K562 (cell line): Measurements from ENCODE around the gene VEGFC. TPM values are rescaled to one million over a fixed set of nuclear protein-coding genes. Genes with fewer than 3 reads are reported as not detected.

Experiments
- ATAC-seq: fragments of 200-7000 bp; cut with Tn5 transposase; 3 replicates; pipeline ENCODE4 v1.9.1; 2020; ENCODE audit warnings: moderate library complexity
- BruUV-seq: library from RNA; stranded (reverse); fragments of 400-500 nt; replicated peaks from 2 replicates; lab custom pipeline; 2021; lab: Mats Ljungman, UMichigan
- CTCF ChIA-PET: fragments of 300-600 bp; formaldehyde crosslinking; extraction: SDS; loops from one replicate; lab custom pipeline; 2021; ENCODE audit warnings: low intra/inter-chr PET ratio; lab: Yijun Ruan, JAX
- POLR2A ChIA-PET: fragments of 300-600, 350-650 bp; sonication (Branson Sonifier 250); formaldehyde crosslinking; extraction: SDS; loops from one replicate; lab custom pipeline; 2021; ENCODE audit warnings: antibody characterized with exemption, inconsistent platforms; lab: Yijun Ruan, JAX
- DNase-seq, 4 experiments: peaks; one replicate each; pipeline versions ENCODE4 v3.0.0 to v3.0.0-alpha.2; 2011 to 2018; ENCODE audit warnings: low spot score in 3 of 4, mixed read lengths in 3 of 4; ENCODE audit errors: extremely low read depth in 1 of 4
- FAIRE-seq: peaks from 2 replicates; lab custom pipeline; 2011; peaks lifted over from hg19 to GRCh38; lab: Jason Lieb, UNC
- H2AFZ ChIP-seq: 2 replicates; pipeline ENCODE4 v1.6.0; 2011; ENCODE audit warnings: low read depth, low read length, control low read depth, inconsistent platforms
- H3K27ac ChIP-seq: fragments of 200-600 bp; 3 replicates; pipeline ENCODE4 v1.8.0; 2011; ENCODE audit warnings: low read depth, mild to moderate bottlenecking, control low read depth, inconsistent platforms, low read length, moderate library complexity, mixed read lengths; ENCODE audit errors: extremely low read depth
- H3K27me3 ChIP-seq, 2 experiments: fragments of 300-600 bp in 1 of 2; 2 replicates in 1 of 2; 3 replicates in 1 of 2; pipeline versions ENCODE4 v1.6.0 to v1.8.0; 2011; ENCODE audit warnings: inconsistent platforms in 2 of 2, low read length in 2 of 2, mild to moderate bottlenecking in 1 of 2, mixed read lengths in 1 of 2, moderate library complexity in 1 of 2; ENCODE audit not compliant: control insufficient read depth in 2 of 2, insufficient read depth in 2 of 2
- H3K36me3 ChIP-seq: fragments of 300-600 bp; 3 replicates; pipeline ENCODE4 v1.8.0; 2011; ENCODE audit warnings: mild to moderate bottlenecking, low read length, inconsistent platforms; ENCODE audit not compliant: control insufficient read depth, insufficient read depth
- H3K4me1 ChIP-seq, 2 experiments: fragments of 200-600 bp in 1 of 2; replicated peaks in 1 of 2; 2 replicates in 1 of 2; 3 replicates in 1 of 2; pipeline versions ENCODE4 v1.5.1 to v1.8.0; 2011; ENCODE audit warnings: inconsistent platforms in 2 of 2, low read length in 2 of 2, mild to moderate bottlenecking in 1 of 2, mixed read lengths in 1 of 2, moderate library complexity in 1 of 2; ENCODE audit not compliant: control insufficient read depth in 2 of 2, insufficient read depth in 2 of 2
- H3K4me2 ChIP-seq: 2 replicates; pipeline ENCODE4 v1.6.1; 2011; ENCODE audit warnings: low read length, control low read depth, inconsistent platforms, mixed read lengths; ENCODE audit not compliant: insufficient read depth
- H3K4me3 ChIP-seq: fragments of 200-600 bp; sonication (generic), shearing (Covaris generic); 2 replicates; pipeline ENCODE4 v1.5.1; 2016; ENCODE audit warnings: control low read depth, inconsistent platforms
- H3K79me2 ChIP-seq: fragments of 200-600 bp; 3 replicates; pipeline ENCODE4 v1.8.0; 2011; ENCODE audit warnings: low read length, inconsistent platforms; ENCODE audit not compliant: control insufficient read depth, insufficient read depth
- H3K9ac ChIP-seq, 2 experiments: 2 replicates each; pipeline versions ENCODE4 v1.6.0 to v1.6.1; 2011; ENCODE audit warnings: low read depth in 2 of 2, low read length in 2 of 2, control low read depth in 1 of 2, inconsistent platforms in 1 of 2, mild to moderate bottlenecking in 1 of 2, mixed read lengths in 1 of 2; ENCODE audit not compliant: insufficient read depth in 1 of 2
- H3K9me1 ChIP-seq: one replicate; pipeline ENCODE4 v1.6.0; 2011; ENCODE audit warnings: inconsistent platforms, mild to moderate bottlenecking, low read length, moderate library complexity; ENCODE audit not compliant: control insufficient read depth, insufficient read depth
- H3K9me3 ChIP-seq: replicated peaks from 2 replicates; pipeline ENCODE4 v1.5.1; 2011; ENCODE audit warnings: low read depth, low read length, inconsistent platforms; ENCODE audit not compliant: control insufficient read depth, insufficient read depth
- H4K20me1 ChIP-seq: replicated peaks from 2 replicates; pipeline ENCODE4 v1.6.1; 2011; ENCODE audit warnings: low read length, inconsistent platforms, mixed read lengths; ENCODE audit not compliant: control insufficient read depth, insufficient read depth
- CEBPG ChIP-seq, 3 experiments: fragments of 200-800 bp in 1 of 3; sonication (Bioruptor generic) in 1 of 3; sonication (generic) in 1 of 3; formaldehyde crosslinking in 1 of 3; IDR thresholded peaks in 2 of 3; conservative IDR thresholded peaks in 1 of 3; 2 replicates each; pipeline versions ENCODE4 v1.6.1 to v1.8.0; 2016 to 2022; ENCODE audit warnings: missing compliant biosample characterization in 2 of 3, missing genetic modification characterization in 2 of 3, mild to moderate bottlenecking in 1 of 3, missing genetic modification reagents in 1 of 3
- FOXA3 ChIP-seq, 2 experiments: fragments of 450-650 bp in 1 of 2; sonication (generic) in 1 of 2; formaldehyde crosslinking; IDR thresholded peaks in 1 of 2; conservative IDR thresholded peaks in 1 of 2; 2 replicates each; pipeline versions ENCODE4 v1.4.0 to v1.8.0; 2020 to 2022; ENCODE audit warnings: mild to moderate bottlenecking in 2 of 2, missing genetic modification reagents in 1 of 2
- GABPA ChIP-seq: fragments of 200-800 bp; sonication (Bioruptor generic); conservative IDR thresholded peaks from 2 replicates; pipeline ENCODE4 v1.6.1; 2016; ENCODE audit warnings: low read depth, missing genetic modification characterization, missing compliant biosample characterization
- GATAD2A ChIP-seq: fragments of 450-650 bp; IDR thresholded peaks from 2 replicates; pipeline ENCODE4 v1.6.1; 2017
- MAZ ChIP-seq, 2 experiments: fragments of 450-650 bp in 1 of 2; sonication (generic) in 1 of 2; formaldehyde crosslinking; IDR thresholded peaks in 1 of 2; conservative IDR thresholded peaks in 1 of 2; 2 replicates each; pipeline versions ENCODE4 v1.4.0 to v1.5.0; 2020; ENCODE audit warnings: mild to moderate bottlenecking in 1 of 2, missing genetic modification reagents in 1 of 2
- MXI1 ChIP-seq: IDR thresholded peaks from 2 replicates; pipeline ENCODE4 v1.6.1; 2011; ENCODE audit warnings: low read depth, mild to moderate bottlenecking, improper control_type of control experiment, low read length
- SMARCA5 ChIP-seq: fragments of 450-650 bp; IDR thresholded peaks from 2 replicates; pipeline ENCODE4 v1.6.1; 2016
- ZBTB7A ChIP-seq: IDR thresholded peaks from 2 replicates; pipeline ENCODE4 v1.6.1; 2011; ENCODE audit warnings: low read depth, mild to moderate bottlenecking, low read length, moderate library complexity, borderline replicate concordance; ENCODE audit not compliant: control insufficient read depth
- ZNF239 ChIP-seq: fragments of 250-450 bp; sonication (Bioruptor Pico); IDR thresholded peaks from 2 replicates; pipeline ENCODE4 v1.4.0; 2020; ENCODE audit warnings: mild to moderate bottlenecking
- ZNF277 ChIP-seq: fragments of 250-450 bp; sonication (Bioruptor Pico); IDR thresholded peaks from 2 replicates; pipeline ENCODE4 v1.8.0; 2022; ENCODE audit warnings: inconsistent platforms, mild to moderate bottlenecking, moderate library complexity, borderline replicate concordance
- ZNF407 ChIP-seq: fragments of 450-650 bp; IDR thresholded peaks from 2 replicates; pipeline ENCODE4 v1.6.1; 2016; ENCODE audit warnings: low read depth
- ZNF445 ChIP-seq: fragments of 250-450 bp; sonication (Bioruptor Pico); IDR thresholded peaks from 2 replicates; pipeline ENCODE4 v1.4.0; 2020; ENCODE audit warnings: low read depth, mild to moderate bottlenecking, moderate library complexity
- WGBS: fragments of 100-300 bp; shearing (Covaris generic); methylation state at CpG from one replicate; pipeline ENCODE4 v1.1.6; 2016; ENCODE audit warnings: low coverage, mixed read lengths; ENCODE audit not compliant: insufficient coverage; ENCODE audit errors: missing lambda C conversion rate; 5-methylcytosine and 5-hydroxymethylcytosine counted together
- in situ Hi-C: fragments of 300-500 bp; cut with MboI; formaldehyde crosslinking; loops from 4 replicates; pipeline ENCODE4 v1.15.0; 2018; ENCODE audit warnings: inconsistent platforms, mixed read lengths
- intact Hi-C: fragments of 100-400 bp; cut with micrococcal nuclease; formaldehyde crosslinking; loops from 2 replicates; pipeline ENCODE4 v1.14.2; 2022
- polyA plus RNA-seq, 8 experiments: library from polyadenylated mRNA; depleted of rRNA in 4 of 8; stranded (reverse) in 5 of 8; unstranded in 3 of 8; fragments of >200 nt; fragmentation: Nextera tagmentation in 2 of 8; fragmentation: Illumina TruSeq in 1 of 8; extraction: Ambion mirVana in 2 of 8; extraction: Trizol in 1 of 8; gene quantifications; 2 replicates each; pipeline versions ENCODE4 v1.2.1 to v1.2.3, GENCODE V29; 2011 to 2014; ENCODE audit warnings: inconsistent platforms in 1 of 8, missing spikeins in 1 of 8
- total RNA-seq, 7 experiments: library from RNA; depleted of rRNA in 6 of 7; stranded (reverse); fragments of >200 nt in 6 of 7; fragmentation: Illumina TruSeq in 2 of 7; extraction: Trizol in 2 of 7; gene quantifications; 2 replicates each; pipeline versions ENCODE4 v1.2.1 to v1.2.3, GENCODE V29; 2011 to 2021; ENCODE audit warnings: low replicate concordance in 1 of 7

Gene VEGFC
- total and polyA plus RNA-seq, 9 of the 15 experiments (the other 6 are each of a cell fraction or from before 2014, with no cell fraction given): not detected

DNA sequence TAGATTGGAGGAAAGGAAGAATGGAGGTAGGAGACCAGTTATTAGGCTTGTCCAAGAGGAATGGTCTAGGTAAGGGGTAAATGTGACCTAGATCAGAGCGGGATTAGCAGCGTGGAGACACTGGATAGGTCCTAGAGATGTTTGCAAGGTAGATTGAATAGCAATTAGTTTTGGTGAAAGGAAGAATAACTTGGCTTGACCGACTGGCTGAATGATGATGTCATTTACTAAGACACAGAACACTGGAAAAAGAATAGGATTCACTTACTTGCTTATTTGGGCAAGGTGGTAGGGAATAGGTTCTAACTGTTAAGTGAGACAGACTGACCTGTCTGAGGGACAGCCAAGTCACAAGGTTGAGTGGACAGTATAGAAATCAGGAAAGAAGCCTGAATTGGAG is 71.3 kb downstream of the VEGFC start (continued):
- TF ChIP-seq MXI1 (no peak), ZNF277 (CRISPR knock-in tag) (no peak), GABPA (tag) (no peak), MAZ (CRISPR knock-in tag; conservative IDR thresholded peaks at IDR 0.05 in 1 of 2, IDR thresholded peaks at IDR 0.05 in 1 of 2) (no peak), CEBPG (CRISPR knock-in tag; IDR thresholded peaks at IDR 0.05) (no peak), CEBPG (tag; conservative IDR thresholded peaks at IDR 0.05 in 1 of 2, IDR thresholded peaks at IDR 0.05 in 1 of 2) (no peak), SMARCA5 (no peak), ZBTB7A (no peak)
- TF ChIP-seq, all 486 proteins: peak for 0

GRCh38 chr4:176718881-176719280 is 73.8 kb downstream of the VEGFC start:
- Histone ChIP-seq H3K27me3 (no peaks in the 10 kb centered on the region), H3K27ac (no peak overlapping the region), H4K20me1 (no peaks in the 10 kb centered on the region), H3K4me2 (no peak overlapping the region), H2AFZ (no peak overlapping the region), H3K79me2 (no peaks in the 10 kb centered on the region), H3K9me3 (0 out of 2 replicates have a peak, but pooled peaks cover 3% of the 10 kb centered on the region), H3K4me3 (no peak overlapping the region), H3K4me1 (no peaks in the 10 kb centered on the region), H3K9ac (no peak overlapping the region), H3K36me3 (no peaks in the 10 kb centered on the region), H3K9me1 (no peaks in the 10 kb centered on the region)
- ChIA-PET CTCF (no interaction called here), POLR2A (no interaction called here)
- in situ Hi-C loops: no loop called here
- WGBS: 0% methylated on average over 1 of the region's 1 CpG
- intact Hi-C loops: no loop called here
- FAIRE-seq: no peak
- no TSS peak for BruUV-seq
- no peak for ATAC-seq
- no peak for DNase-seq
- no peak for TF ChIP-seq ZNF239 (CRISPR knock-in tag)
- no peak for TF ChIP-seq GATAD2A
- TF ChIP-seq ZNF445: no peak
- TF ChIP-seq ZNF407: no peak
- no peak for TF ChIP-seq FOXA3 (CRISPR knock-in tag; conservative IDR thresholded peaks at IDR 0.05 in 1 of 2, IDR thresholded peaks at IDR 0.05 in 1 of 2)
